Heart left ventricle (tissue), 16 donors: ENCODE results near the gene TXNDC11. TPM values are rescaled to one million over a fixed set of nuclear protein-coding genes. Genes with fewer than 3 reads are reported as not detected.
A peak's percentile ranks its signal among the peaks of the same experiment; 100 is the strongest.

ENCODE experiments used
- ATAC-seq, 4 donors: fragments of 200-7000 bp; cut with Tn5 transposase; one replicate each; pipeline ENCODE4 v1.9.1; 2020 to 2022; ENCODE audit warnings: moderate library complexity in 4 of 4, mild to moderate bottlenecking in 3 of 4, moderate number of reproducible peaks in 1 of 4
- DNase-seq, 5 donors: peaks; one replicate each; pipeline ENCODE4 v3.0.0-alpha.2; 2020
- H3K27ac ChIP-seq, 12 donors: fragments of 200-600 bp; sonication (generic) in 4 of 12; one replicate each; pipeline versions ENCODE4 v1.5.0 to v1.8.0; 2016 to 2022; ENCODE audit warnings: mild to moderate bottlenecking in 2 of 12
- H3K27me3 ChIP-seq, 9 donors: fragments of 200-600 bp; sonication (generic) in 2 of 9; one replicate each; pipeline versions ENCODE4 v1.5.1 to v1.8.0; 2016 to 2022; ENCODE audit warnings: mild to moderate bottlenecking in 3 of 9
- H3K36me3 ChIP-seq, 9 donors: fragments of 200-600 bp; sonication (generic) in 2 of 9; one replicate each; pipeline versions ENCODE4 v1.5.0 to v1.8.0; 2018 to 2022; ENCODE audit warnings: mild to moderate bottlenecking in 2 of 9
- H3K4me1 ChIP-seq, 12 donors: fragments of 200-600 bp; sonication (generic) in 4 of 12; one replicate each; pipeline versions ENCODE4 v1.5.0 to v1.8.0; 2016 to 2022; ENCODE audit warnings: mild to moderate bottlenecking in 3 of 12
- H3K4me3 ChIP-seq, 12 donors: fragments of 200-600 bp; sonication (generic) in 4 of 12; one replicate each; pipeline versions ENCODE4 v1.5.0 to v1.8.0; 2017 to 2022; ENCODE audit warnings: mild to moderate bottlenecking in 9 of 12, moderate library complexity in 4 of 12
- H3K9me3 ChIP-seq, 12 donors: fragments of 200-600 bp; sonication (generic) in 4 of 12; one replicate each; pipeline versions ENCODE4 v1.5.0 to v1.8.0; 2016 to 2022; ENCODE audit warnings: mild to moderate bottlenecking in 1 of 12
- CTCF ChIP-seq, 12 donors: fragments of 200-600 bp; sonication (generic) in 4 of 12; IDR thresholded peaks; one replicate each; pipeline versions ENCODE4 v1.5.0 to v1.8.0; 2018 to 2022; ENCODE audit warnings: antibody characterized with exemption in 12 of 12, mild to moderate bottlenecking in 5 of 12
- POLR2A ChIP-seq, 2 donors: fragments of 450-650 bp; IDR thresholded peaks; one replicate each; pipeline ENCODE4 v1.6.1; 2017; ENCODE audit warnings: antibody characterized with exemption in 2 of 2, mild to moderate bottlenecking in 2 of 2, moderate library complexity in 2 of 2
- WGBS, 4 donors: extraction: QIAGEN DNeasy Blood & Tissue Kit in 2 of 4; methylation state at CpG; one replicate each; pipeline versions ENCODE4 v1.1.5 to v1.1.7; 2013 to 2018; 5-methylcytosine and 5-hydroxymethylcytosine counted together
- intact Hi-C, 10 donors: fragments of 100-400 bp; cut with DNase I; formaldehyde crosslinking; loops; one replicate each; pipeline versions ENCODE4 v1.11.1 to v1.14.2; 2022
- polyA plus RNA-seq, 2 donors: library from polyadenylated mRNA; stranded (reverse); fragments of 200-250 nt; gene quantifications; one replicate each; pipeline ENCODE4 v1.2.3, GENCODE V29; 2013
- total RNA-seq, 9 donors: library from RNA; depleted of rRNA in 2 of 9; stranded (reverse); fragments of >200 nt in 2 of 9; fragmentation: NEBNext Ultra II Directional in 3 of 9; extraction: Animal tissue kit (Norgen Biotek cat#: 25700) in 3 of 9; gene quantifications; one replicate each; pipeline versions ENCODE4 v1.1.0 to v1.2.4, GENCODE V29; 2016 to 2023
- donor health status: ischemic (EF 13 %, LVEDD 7.1; RV severe dilation, severe dysfunction).
- donor health status: healthy with polysubstance abuse.
- donor health status: DM: no; HTN: yes; CAD: no.
- donor health status: DM: no; HTN: no; CAD: no.
- donor health status: ischemic (EF 25% LVEDD 6.9; RV normal size, moderate dysfunction).
- donor health status: ischemic (EF 25% LVEDD 5.7; RV mildly dilated, moderate dysfunction).
- donor health status: healthy.
- donor health status: DM: yes; HTN: yes; CAD: no.
- donor health status: ischemic (EF 35%, LVEDD 5.7; RV mildly dilated, moderate dysfunction).
- donor health status: nonischemic (EF 11% LVEDD 7.7; RV severe dilation, severe dysfunction).
- donor health status: DM: yes; HTN: yes; CAD: no.
- donor health status: PGD.
- donor health status: ischemic (EF 29% LVEDD 5.4; RV normal size, mild dysfunction).
- donor health status: nonischemic (EF 23%, LVEDD 6.1; RV moderate dilation, normal function).

TXNDC11 gene
- total and polyA plus RNA-seq, 11 donors, result 18.9 to 53.1 (median 25.9) TPM

- Histone ChIP-seq H3K36me3 (peaks cover 0 to 59% (median 43%) of the 10 kb centered on the region in 9 donors), H3K27me3 (no peaks in the 10 kb centered on the region), H3K9me3 (no peaks in the 10 kb centered on the region), H3K4me1 (peaks cover 0 to 45% (median 20%) of the 10 kb centered on the region in 12 donors), H3K27ac (peak overlapping the region in 11 of 12 donors; percentile 34 to 83 (median 63)), H3K4me3 (no peak overlapping the region)
- TF ChIP-seq POLR2A (IDR thresholded peaks at IDR 0.05) (no peak), CTCF (IDR thresholded peaks at IDR 0.05) (no peak)
- DNase-seq (no peak), ATAC-seq (no peak)
- 38 to 47% (median 42%) methylated on average over 6 of the region's 6 CpGs for WGBS, 4 donors
- intact Hi-C loops, result loop anchor here in 1 of 10 donors (2.0 kb wide), 1 partner anchor 65 kb away; no protein-coding TSS in a partner anchor
Observed at GRCh38 chr16:11705311-11706025, 37.2 kb downstream of the TXNDC11 start.

- Histone ChIP-seq H3K36me3 (peaks cover 0 to 79% (median 62%) of the 10 kb centered on the region in 9 donors), H3K4me3 (no peak overlapping the region), H3K4me1 (peaks cover 0 to 24% (median 5%) of the 10 kb centered on the region in 12 donors), H3K27ac (peak overlapping the region in 1 of 12 donors; percentile 16), H3K9me3 (no peaks in the 10 kb centered on the region), H3K27me3 (no peaks in the 10 kb centered on the region)
- WGBS, 4 donors, result 73 to 80% (median 77%) methylated on average over 9 of the region's 9 CpGs
- TF ChIP-seq CTCF (IDR thresholded peaks at IDR 0.05), result no peak
- TF ChIP-seq POLR2A (IDR thresholded peaks at IDR 0.05), result no peak
- ATAC-seq, result no peak
- intact Hi-C loops, result no loop called here
- DNase-seq, result no peak
Observed at GRCh38 chr16:11700264-11701029, 42.2 kb downstream of the TXNDC11 start.

GRCh38 chr16:11699234-11699894, 43.3 kb downstream of the TXNDC11 start:
- TF ChIP-seq CTCF (IDR thresholded peaks at IDR 0.05) (no peak), POLR2A (IDR thresholded peaks at IDR 0.05) (no peak)
- no peak for DNase-seq

More at GRCh38 chr16:11699234-11699894, 43.3 kb downstream of the TXNDC11 start:
- 86 to 93% (median 92%) methylated on average over 10 of the region's 10 CpGs for WGBS, 4 donors
- Histone ChIP-seq H3K27ac (no peak overlapping the region), H3K27me3 (no peaks in the 10 kb centered on the region), H3K4me3 (no peak overlapping the region), H3K9me3 (no peaks in the 10 kb centered on the region), H3K4me1 (peaks cover 0 to 14% (median under 1%) of the 10 kb centered on the region in 12 donors), H3K36me3 (peaks cover 0 to 90% (median 73%) of the 10 kb centered on the region in 9 donors)
- intact Hi-C loops, result no loop called here
- no peak for ATAC-seq
